ENCODE results near the gene CASKIN2.

GRCh38 chr17:75535119-75535537, 19.8 kb upstream of the CASKIN2 start:
- no peak for TF ChIP-seq EZH2 (IDR thresholded peaks at IDR 0.05; ENCODE audit: insufficient read depth, poor library complexity, severe bottlenecking)
- no peak for TF ChIP-seq EZH2phosphoT487 (IDR thresholded peaks at IDR 0.05; ENCODE audit: insufficient read depth, low read depth)
